K562 (cell line): ENCODE data around the gene VEZF1. TPM values are rescaled to one million over a fixed set of nuclear protein-coding genes. Genes with fewer than 3 reads are reported as not detected.

Experiments used
- ATF6 ChIP-seq: sonication (generic); formaldehyde crosslinking; IDR thresholded peaks from 2 replicates; pipeline ENCODE4 v1.4.0; 2020; ENCODE audit warnings: mild to moderate bottlenecking, missing genetic modification reagents
- CC2D1A ChIP-seq: fragments of 450-650 bp; IDR thresholded peaks from 2 replicates; pipeline ENCODE4 v1.6.1; 2017; ENCODE audit warnings: mild to moderate bottlenecking
- CHD7 ChIP-seq: fragments of 200-600 bp; sonication (generic); IDR thresholded peaks from one replicate; pipeline ENCODE4 v1.6.1; 2012; ENCODE audit warnings: mild to moderate bottlenecking, low read depth, low read length, inconsistent platforms
- E2F4 ChIP-seq: sonication (generic); formaldehyde crosslinking; IDR thresholded peaks from 2 replicates; pipeline ENCODE4 v1.8.0; 2022; ENCODE audit warnings: mild to moderate bottlenecking, low read depth, missing genetic modification reagents
- GABPB1 ChIP-seq: sonication (generic); formaldehyde crosslinking; IDR thresholded peaks from 2 replicates; pipeline ENCODE4 v1.8.0; 2022; ENCODE audit warnings: mild to moderate bottlenecking, missing genetic modification reagents
- L3MBTL2 ChIP-seq: fragments of 450-650 bp; IDR thresholded peaks from 2 replicates; pipeline ENCODE4 v1.6.1; 2016; ENCODE audit warnings: mild to moderate bottlenecking, moderate library complexity
- POLR2H ChIP-seq: IDR thresholded peaks from 2 replicates; pipeline ENCODE4 v1.6.1; 2016; ENCODE audit warnings: missing genetic modification characterization, low read depth, mild to moderate bottlenecking, control low read depth, missing compliant biosample characterization, moderate library complexity
- POLR3A ChIP-seq: IDR thresholded peaks from 2 replicates; pipeline ENCODE4 v1.6.1; 2011; ENCODE audit warnings: borderline replicate concordance, mild to moderate bottlenecking, moderate library complexity; ENCODE audit not compliant: insufficient read length, insufficient read depth; ENCODE audit errors: extremely low read depth
- USF1 ChIP-seq: sonication (generic); formaldehyde crosslinking; IDR thresholded peaks from 2 replicates; pipeline ENCODE4 v1.9.0; 2022; ENCODE audit warnings: mild to moderate bottlenecking, missing genetic modification reagents
- ZNF586 ChIP-seq: fragments of 450-650 bp; formaldehyde crosslinking; conservative IDR thresholded peaks from 2 replicates; pipeline ENCODE4 v1.4.0; 2020; ENCODE audit warnings: mild to moderate bottlenecking, moderate library complexity
- polyA plus RNA-seq, 8 experiments: library from polyadenylated mRNA; depleted of rRNA in 4 of 8; stranded (reverse) in 5 of 8; unstranded in 3 of 8; fragments of >200 nt; fragmentation: Nextera tagmentation in 2 of 8; fragmentation: Illumina TruSeq in 1 of 8; extraction: Ambion mirVana in 2 of 8; extraction: Trizol in 1 of 8; gene quantifications; 2 replicates each; pipeline versions ENCODE4 v1.2.1 to v1.2.3, GENCODE V29; 2011 to 2014; ENCODE audit warnings: inconsistent platforms in 1 of 8, missing spikeins in 1 of 8
- total RNA-seq, 7 experiments: library from RNA; depleted of rRNA in 6 of 7; stranded (reverse); fragments of >200 nt in 6 of 7; fragmentation: Illumina TruSeq in 2 of 7; extraction: Trizol in 2 of 7; gene quantifications; 2 replicates each; pipeline versions ENCODE4 v1.2.1 to v1.2.3, GENCODE V29; 2011 to 2021; ENCODE audit warnings: low replicate concordance in 1 of 7

Gene VEZF1
- total and polyA plus RNA-seq, 9 of the 15 experiments (the other 6 are each of a cell fraction or from before 2014, with no cell fraction given): 9.5 to 33.4 (median 22.1) TPM

GRCh38 chr17:58006924-58007780, 19.1 kb upstream of the VEZF1 start, which contains the start of gene SRSF1 (continued):
- TF ChIP-seq POLR2H (tag): peak; percentile 94
- no peak for TF ChIP-seq USF1
- peak; percentile 79 for TF ChIP-seq GABPB1
- no peak for TF ChIP-seq ZNF586 (CRISPR knock-in tag)
- TF ChIP-seq L3MBTL2: peak; percentile 99
- no peak for TF ChIP-seq CHD7
- TF ChIP-seq POLR3A: no peak
- no peak for TF ChIP-seq CC2D1A
- peak; percentile 95 for TF ChIP-seq E2F4 (CRISPR knock-in tag)
- peak; percentile 30 for TF ChIP-seq ATF6 (CRISPR knock-in tag)
